ENCODE measurements around the gene OGT. TPM values are rescaled to one million over a fixed set of nuclear protein-coding genes. Genes with fewer than 3 reads are reported as not detected.
"Not testable (repeated sequence)": the region's sequence is repeated elsewhere in the genome, so short reads cannot be mapped to it uniquely, and the experiment has no call there.

The OGT gene
- polyA plus RNA-seq, 2 of the 4 experiments (the other 2 are of a cell fraction): 42.7 to 290 TPM

GRCh38 chrX:71581210-71581609 is 48.3 kb downstream of the OGT start (continued):
- TF ChIP-seq CTCF (IDR thresholded peaks at IDR 0.05): no peak
- no peak for TF ChIP-seq ZSCAN20 (CRISPR knock-in tag; IDR thresholded peaks at IDR 0.05)
- no peak for TF ChIP-seq RARB (CRISPR knock-in tag; IDR thresholded peaks at IDR 0.05)
- TF ChIP-seq FOXS1 (CRISPR knock-in tag; IDR thresholded peaks at IDR 0.05): no peak
- no peak for TF ChIP-seq HOXB5 (CRISPR knock-in tag; IDR thresholded peaks at IDR 0.05)
- no peak for TF ChIP-seq CBX2 (IDR thresholded peaks at IDR 0.05; ENCODE audit: borderline replicate concordance, low read depth)
- no peak for TF ChIP-seq RAD21 (conservative IDR thresholded peaks at IDR 0.05 in 1 of 2, IDR thresholded peaks at IDR 0.05 in 1 of 2)

GRCh38 chrX:71586929-71587328 is 54.0 kb downstream of the OGT start:
- Histone ChIP-seq H3K4me2 (no peak overlapping the region), H3K4me3 (no peak overlapping the region), H3K27ac (no peak overlapping the region), H3K9me3 (no peaks in the 10 kb centered on the region), H3K4me1 (no peaks in the 10 kb centered on the region)
- WGBS (ENCODE audit: missing lambda C conversion rate): 90% methylated on average over 2 of the region's 2 CpGs
- POLR2A ChIA-PET: no interaction called here
- no peak for ATAC-seq
- DNase-seq (ENCODE audit: low read depth in 1 of 2, low spot score in 1 of 2): no peak
- CTCF ChIA-PET: no interaction called here
- no peak for FAIRE-seq
- no peak for TF ChIP-seq CBX2 (IDR thresholded peaks at IDR 0.05; ENCODE audit: borderline replicate concordance, low read depth)
- no peak for TF ChIP-seq SMC3 (IDR thresholded peaks at IDR 0.05)
- TF ChIP-seq EHF (CRISPR knock-in tag; IDR thresholded peaks at IDR 0.05): no peak
- no peak for TF ChIP-seq GATA3 (IDR thresholded peaks at IDR 0.05; ENCODE audit: borderline replicate concordance)
- no peak for TF ChIP-seq PHF8 (IDR thresholded peaks at IDR 0.05; ENCODE audit: borderline replicate concordance, low read depth)
- no peak for TF ChIP-seq POLR2AphosphoS2 (conservative IDR thresholded peaks at IDR 0.05; ENCODE audit: low read length)
- TF ChIP-seq ZSCAN20 (CRISPR knock-in tag; IDR thresholded peaks at IDR 0.05): no peak
- TF ChIP-seq JUN (IDR thresholded peaks at IDR 0.05): no peak
- TF ChIP-seq ZC3H11A (IDR thresholded peaks at IDR 0.05): no peak
- TF ChIP-seq KDM1A (IDR thresholded peaks at IDR 0.05; ENCODE audit: low read depth): no peak
- TF ChIP-seq POLR2A (IDR thresholded peaks at IDR 0.05; ENCODE audit: low read length): no peak
- no peak for TF ChIP-seq ELK1 (IDR thresholded peaks at IDR 0.05; ENCODE audit: low read depth, low read length)
- TF ChIP-seq KDM5A (IDR thresholded peaks at IDR 0.05): no peak
- no peak for TF ChIP-seq RNF2 (IDR thresholded peaks at IDR 0.05; ENCODE audit: borderline replicate concordance, low read depth)
- no peak for TF ChIP-seq ZNF302 (CRISPR knock-in tag; IDR thresholded peaks at IDR 0.05)
- TF ChIP-seq JUNB (IDR thresholded peaks at IDR 0.05): no peak
- no peak for TF ChIP-seq MAX (IDR thresholded peaks at IDR 0.05)
- TF ChIP-seq RFX5 (IDR thresholded peaks at IDR 0.05): no peak

- ATAC-seq; H3K4me1 ChIP-seq; FAIRE-seq; H3K27ac ChIP-seq; H3K4me3 ChIP-seq; DNase-seq (ENCODE audit: low read depth in 1 of 2, low spot score in 1 of 2); H3K9me3 ChIP-seq; H3K4me2 ChIP-seq; CTCF ChIA-PET; POLR2A ChIA-PET: not testable (repeated sequence)
- WGBS (ENCODE audit: missing lambda C conversion rate): 100% methylated on average over 1 of the region's 8 CpGs
Observed at GRCh38 chrX:71593210-71593609, 60.3 kb downstream of the OGT start.

All from A549 (cell line).